H1 (cell line): ENCODE measurements around the gene ZFYVE19. TPM values are rescaled to one million over a fixed set of nuclear protein-coding genes. Genes with fewer than 3 reads are reported as not detected.
A peak's percentile ranks its signal among the peaks of the same experiment; 100 is the strongest.

ENCODE experiments used
- CEBPB ChIP-seq: IDR thresholded peaks from 2 replicates; pipeline ENCODE4 v1.6.1; 2012; ENCODE audit warnings: low read depth, low read length
- CREB1 ChIP-seq: IDR thresholded peaks from 2 replicates; pipeline ENCODE4 v1.6.1; 2012; ENCODE audit warnings: inconsistent platforms
- KDM5A ChIP-seq: fragments of 200-600 bp; IDR thresholded peaks from 2 replicates; pipeline ENCODE4 v1.7.1; 2012; ENCODE audit warnings: mild to moderate bottlenecking, low read length, inconsistent platforms, mixed read lengths
- NANOG ChIP-seq: IDR thresholded peaks from 2 replicates; pipeline ENCODE4 v1.6.1; 2011; ENCODE audit warnings: low read length, low read depth, mild to moderate bottlenecking, inconsistent platforms; ENCODE audit not compliant: insufficient read depth, poor library complexity, severe bottlenecking
- NRF1 ChIP-seq: IDR thresholded peaks from 2 replicates; pipeline ENCODE4 v1.6.1; 2011; ENCODE audit warnings: mild to moderate bottlenecking, low read depth, low read length, improper control_type of control experiment
- RAD21 ChIP-seq, 2 experiments: IDR thresholded peaks in 1 of 2; conservative IDR thresholded peaks in 1 of 2; 2 replicates each; pipeline ENCODE4 v1.6.1; 2011; ENCODE audit warnings: low read depth in 2 of 2, low read length in 2 of 2, improper control_type of control experiment in 1 of 2, inconsistent platforms in 1 of 2, mild to moderate bottlenecking in 1 of 2, moderate library complexity in 1 of 2
- RNF2 ChIP-seq: fragments of 200-900, 300-1000 bp; sonication (generic); IDR thresholded peaks from 2 replicates; pipeline ENCODE4 v1.7.1; 2016; ENCODE audit warnings: borderline replicate concordance, low read depth, mild to moderate bottlenecking, antibody characterized with exemption, low read length; ENCODE audit not compliant: poor library complexity, severe bottlenecking; ENCODE audit errors: missing control alignments
- RXRA ChIP-seq: IDR thresholded peaks from 2 replicates; pipeline ENCODE4 v1.6.1; 2011; ENCODE audit warnings: low read depth, mild to moderate bottlenecking, low read length, moderate library complexity; ENCODE audit not compliant: insufficient read depth
- SIN3A ChIP-seq, 2 experiments: IDR thresholded peaks in 1 of 2; conservative IDR thresholded peaks in 1 of 2; 2 replicates each; pipeline ENCODE4 v1.6.1; 2011 to 2012; ENCODE audit warnings: low read length in 2 of 2, improper control_type of control experiment in 1 of 2, low read depth in 1 of 2, mild to moderate bottlenecking in 1 of 2
- SIX5 ChIP-seq: IDR thresholded peaks from 2 replicates; pipeline ENCODE4 v1.6.1; 2011; ENCODE audit warnings: mild to moderate bottlenecking, low read depth, low read length
- SP2 ChIP-seq: IDR thresholded peaks from 2 replicates; pipeline ENCODE4 v1.6.1; 2012; ENCODE audit warnings: mild to moderate bottlenecking, low read length, inconsistent platforms
- polyA plus RNA-seq, 7 experiments: library from polyadenylated mRNA; depleted of rRNA in 3 of 7; stranded (reverse) in 5 of 7; unstranded in 2 of 7; fragments of >200 nt in 5 of 7; fragments of 200-250 nt in 2 of 7; gene quantifications; 1 replicate in 5 of 7; 2 replicates in 1 of 7; 4 replicates in 1 of 7; pipeline versions ENCODE4 v1.2.1 to v1.2.3, GENCODE V29; 2011 to 2013; ENCODE audit warnings: missing spikeins in 2 of 7, mixed read lengths in 2 of 7
- total RNA-seq: library from RNA; stranded (reverse); fragmentation: NEBNext Ultra II Directional; extraction: Animal tissue kit (Norgen Biotek cat#: 25700); gene quantifications from 2 replicates; pipeline ENCODE4 v1.2.1, GENCODE V29; 2021

The ZFYVE19 gene
- total and polyA plus RNA-seq, 2 of the 8 experiments (the other 6 are each of a cell fraction or from before 2014, with no cell fraction given) = 11.2 to 21.8 TPM

DNA sequence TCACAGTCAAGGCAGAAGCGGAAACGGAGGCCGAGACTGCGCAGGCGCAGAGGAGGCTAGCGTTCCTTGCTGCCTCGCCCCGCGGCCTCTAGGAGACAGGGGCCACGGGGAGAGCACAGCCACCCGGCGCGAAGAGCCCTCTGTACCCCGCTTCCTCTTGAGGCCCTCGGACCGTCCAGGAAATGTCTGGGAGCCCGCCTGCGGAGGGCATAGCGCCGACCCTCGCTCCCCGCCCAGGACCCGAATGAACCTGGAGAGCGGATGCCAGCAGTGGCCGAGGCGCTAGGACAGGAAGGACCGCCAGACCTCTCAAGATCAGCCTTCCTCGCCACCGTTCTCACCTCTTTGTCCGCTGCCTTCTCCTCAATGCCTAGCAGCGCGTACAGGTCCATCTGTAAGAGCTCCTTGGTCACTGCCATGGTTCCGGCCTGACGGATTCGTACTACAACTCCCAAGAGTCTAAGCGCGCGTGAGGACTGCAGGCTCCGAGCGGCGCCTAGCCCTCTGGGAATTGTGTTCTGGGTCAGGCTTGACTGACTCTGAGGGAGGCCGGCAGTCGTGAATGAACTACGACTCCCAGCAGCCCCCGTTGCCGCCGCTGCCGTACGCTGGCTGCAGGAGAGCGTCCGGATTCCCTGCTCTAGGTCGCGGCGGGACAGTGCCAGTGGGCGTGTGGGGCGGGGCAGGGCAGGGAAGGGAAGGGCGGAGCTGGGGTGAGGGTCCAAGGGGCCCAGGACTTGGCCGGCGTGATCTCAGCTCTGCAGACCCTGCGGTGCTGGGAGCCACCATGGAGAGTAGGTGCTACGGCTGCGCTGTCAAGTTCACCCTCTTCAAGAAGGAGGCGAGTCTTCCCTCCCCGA lies at the start of gene ZFYVE19, which contains the start of gene DNAJC17 (continued):
- TF ChIP-seq KDM5A (no peak; the same call in 1 of the 2 replicates), SIX5 (peak; percentile 95), CEBPB (no peak), RNF2 (no peak), NANOG (no peak), SP2 (no peak), RXRA (no peak), RAD21 (IDR thresholded peaks at IDR 0.05 in 1 of 2, conservative IDR thresholded peaks at IDR 0.05 in 1 of 2; ENCODE audit: low read depth in 2 of 2, low read length in 2 of 2) (no peak), SIN3A (conservative IDR thresholded peaks at IDR 0.05 in 1 of 2, IDR thresholded peaks at IDR 0.05 in 1 of 2; ENCODE audit: low read depth in 1 of 2, low read length in 2 of 2) (peak in 1 of 2 experiments; percentile 91; a peak in 2 of 4 replicates), NRF1 (peak; percentile 61), CREB1 (peak; percentile 90)
